SK-N-SH (cell line): ENCODE data around the gene DENND1A. TPM values are rescaled to one million over a fixed set of nuclear protein-coding genes. Genes with fewer than 3 reads are reported as not detected.
"Not testable (repeated sequence)": the region's sequence is repeated elsewhere in the genome, so short reads cannot be mapped to it uniquely, and the experiment has no call there.

Experiments
- CTCF ChIA-PET: fragments of 300-600, 350-600 bp; formaldehyde crosslinking; extraction: SDS; loops from one replicate; lab custom pipeline; 2021; lab: Yijun Ruan, JAX
- POLR2A ChIA-PET: fragments of 350-600 bp; sonication (Branson Sonifier 250); formaldehyde crosslinking; extraction: SDS; loops from one replicate; lab custom pipeline; 2020; ENCODE audit warnings: antibody characterized with exemption, inconsistent platforms; lab: Yijun Ruan, JAX
- DNase-seq: peaks from one replicate; pipeline ENCODE4 v3.0.0; 2012
- H2AFZ ChIP-seq: fragments of 200-600 bp; sonication (generic); 2 replicates; pipeline ENCODE4 v1.8.1; 2016; ENCODE audit warnings: antibody characterized with exemption, mild to moderate bottlenecking, low read depth
- H3F3A ChIP-seq: fragments of 200-600 bp; sonication (generic); replicated peaks from 2 replicates; pipeline ENCODE3; 2016; ENCODE audit warnings: antibody characterized with exemption, mild to moderate bottlenecking; ENCODE audit not compliant: insufficient read depth
- H3K27ac ChIP-seq, 2 experiments: fragments of 200-500 bp in 1 of 2; fragments of 200-600 bp in 1 of 2; sonication (Bioruptor generic) in 1 of 2; sonication (generic), shearing (Covaris generic) in 1 of 2; 2 replicates each; pipeline versions ENCODE4 v1.5.1 to v1.6.1; 2014 to 2016; ENCODE audit warnings: low read depth in 2 of 2, inconsistent platforms in 1 of 2, low read length in 1 of 2, mild to moderate bottlenecking in 1 of 2, mixed read lengths in 1 of 2
- H3K27me3 ChIP-seq: fragments of 200-600 bp; sonication (generic), shearing (Covaris generic); 2 replicates; pipeline ENCODE4 v1.6.1; 2016; ENCODE audit warnings: mixed run types; ENCODE audit not compliant: insufficient read depth
- H3K36me3 ChIP-seq, 2 experiments: fragments of 200-500 bp in 1 of 2; fragments of 200-600 bp in 1 of 2; sonication (Bioruptor generic) in 1 of 2; sonication (generic) in 1 of 2; replicated peaks in 1 of 2; 2 replicates each; pipeline versions ENCODE3 to v1.5.1; 2014 to 2016; ENCODE audit warnings: low read length in 1 of 2, mild to moderate bottlenecking in 1 of 2; ENCODE audit not compliant: insufficient read depth in 2 of 2, control insufficient read depth in 1 of 2
- H3K4me1 ChIP-seq, 2 experiments: fragments of 200-500 bp in 1 of 2; fragments of 200-600 bp in 1 of 2; sonication (Bioruptor generic) in 1 of 2; sonication (generic), shearing (Covaris generic) in 1 of 2; 2 replicates each; pipeline versions ENCODE4 v1.5.1 to v1.6.1; 2014 to 2016; ENCODE audit warnings: low read depth in 1 of 2, low read length in 1 of 2, mixed run types in 1 of 2; ENCODE audit not compliant: insufficient read depth in 2 of 2, control insufficient read depth in 1 of 2
- H3K4me2 ChIP-seq: fragments of 200-600 bp; sonication (generic), shearing (Covaris generic); 2 replicates; pipeline ENCODE4 v1.6.1; 2017; ENCODE audit warnings: mixed run types
- H3K4me3 ChIP-seq, 2 experiments: fragments of 200-500 bp in 1 of 2; fragments of 200-600 bp in 1 of 2; sonication (Bioruptor generic) in 1 of 2; sonication (generic), shearing (Covaris generic) in 1 of 2; 2 replicates each; pipeline versions ENCODE4 v1.5.1 to v1.8.1; 2014 to 2016; ENCODE audit warnings: low read depth in 2 of 2, inconsistent platforms in 1 of 2, low read length in 1 of 2, mild to moderate bottlenecking in 1 of 2, mixed read lengths in 1 of 2, moderate library complexity in 1 of 2
- H3K79me2 ChIP-seq: fragments of 200-600 bp; sonication (generic); 2 replicates; pipeline ENCODE4 v1.8.1; 2017; ENCODE audit warnings: mild to moderate bottlenecking; ENCODE audit not compliant: insufficient read depth
- H3K9ac ChIP-seq: fragments of 200-600 bp; sonication (generic); 2 replicates; pipeline ENCODE4 v1.6.1; 2017; ENCODE audit warnings: mixed run types
- H3K9me2 ChIP-seq: fragments of 200-600 bp; sonication (generic); 2 replicates; pipeline ENCODE4 v1.6.1; 2017; ENCODE audit warnings: mixed run types
- H3K9me3 ChIP-seq: fragments of 200-600 bp; sonication (generic); 2 replicates; pipeline ENCODE4 v1.6.1; 2017; ENCODE audit warnings: mixed run types, mild to moderate bottlenecking, moderate library complexity
- H4K20me1 ChIP-seq: fragments of 200-600 bp; sonication (generic); 2 replicates; pipeline ENCODE4 v1.6.1; 2017; ENCODE audit warnings: mild to moderate bottlenecking, mixed run types; ENCODE audit not compliant: insufficient read depth
- CTCF ChIP-seq: fragments of 200-600 bp; sonication (generic); IDR thresholded peaks from 2 replicates; pipeline ENCODE4 v1.6.1; 2017; ENCODE audit warnings: antibody characterized with exemption, mild to moderate bottlenecking, moderate library complexity
- GABPA ChIP-seq: IDR thresholded peaks from 2 replicates; pipeline ENCODE4 v1.4.0; 2012; ENCODE audit warnings: low read depth, mild to moderate bottlenecking
- GATA2 ChIP-seq: sonication (generic); formaldehyde crosslinking; IDR thresholded peaks from 2 replicates; pipeline ENCODE4 v1.5.0; 2020; ENCODE audit warnings: mild to moderate bottlenecking, missing genetic modification reagents
- JUND ChIP-seq: IDR thresholded peaks from 2 replicates; pipeline ENCODE4 v1.4.0; 2012
- TAF1 ChIP-seq: IDR thresholded peaks from 2 replicates; pipeline ENCODE4 v1.6.1; 2012; ENCODE audit warnings: low read depth, mild to moderate bottlenecking, low read length, moderate library complexity, borderline replicate concordance
- YY1 ChIP-seq: IDR thresholded peaks from 2 replicates; pipeline ENCODE4 v1.4.0; 2012; ENCODE audit warnings: low read depth, mild to moderate bottlenecking
- WGBS: methylation state at CpG from one replicate; pipeline ENCODE4 v1.1.6; 2017; ENCODE audit warnings: low lambda C conversion rate; 5-methylcytosine and 5-hydroxymethylcytosine counted together
- polyA plus RNA-seq, 3 experiments: library from polyadenylated mRNA; depleted of rRNA; stranded (reverse); fragments of >200 nt; gene quantifications; 2 replicates each; pipeline ENCODE4 v1.2.3, GENCODE V29; 2012

Gene DENND1A
- polyA plus RNA-seq, 1 of the 3 experiments (the other 2 are of a cell fraction) = 25.4 TPM

GRCh38 chr9:123816817-123817472, 113.0 kb downstream of the DENND1A start:
- DNase-seq = no peak
- 94% methylated on average over 5 of the region's 5 CpGs for WGBS
- Histone ChIP-seq H3K4me3 (no peak overlapping the region), H3K4me1 (no peaks in the 10 kb centered on the region; a peak in 1 of 4 replicates), H3K9ac (no peak overlapping the region), H3K9me2 (no peaks in the 10 kb centered on the region), H3K27ac (no peak overlapping the region), H3K4me2 (no peak overlapping the region), H3K79me2 (no peaks in the 10 kb centered on the region), H3F3A (no peaks in the 10 kb centered on the region), H3K36me3 (no peaks in the 10 kb centered on the region), H4K20me1 (no peaks in the 10 kb centered on the region), H3K27me3 (no peaks in the 10 kb centered on the region), H3K9me3 (no peaks in the 10 kb centered on the region), H2AFZ (no peak overlapping the region)
- CTCF ChIA-PET = no interaction called here
- POLR2A ChIA-PET = no interaction called here
- TF ChIP-seq YY1 (no peak), CTCF (no peak)

GRCh38 chr9:123815856-123816255, 114.1 kb downstream of the DENND1A start:
- CTCF ChIA-PET, H3K36me3 ChIP-seq, DNase-seq, H3K9me2 ChIP-seq, H4K20me1 ChIP-seq, H3K79me2 ChIP-seq, H3K27ac ChIP-seq, H3K4me1 ChIP-seq, H3K9me3 ChIP-seq, H3K4me2 ChIP-seq, H3F3A ChIP-seq, H3K27me3 ChIP-seq, H3K4me3 ChIP-seq, H2AFZ ChIP-seq, H3K9ac ChIP-seq, POLR2A ChIA-PET: not testable (repeated sequence)
- 96% methylated on average over 5 of the region's 5 CpGs for WGBS

GRCh38 chr9:123814496-123814895, 115.4 kb downstream of the DENND1A start:
- POLR2A ChIA-PET = no interaction called here
- H4K20me1 ChIP-seq = no peaks in the 10 kb centered on the region
- CTCF ChIA-PET = interaction anchor here (1.1 kb wide), 1 partner anchor 51 kb away, joined by 3 read pairs; no protein-coding TSS in a partner anchor
- H3K9ac ChIP-seq = no peak overlapping the region
- no peaks in the 10 kb centered on the region for H3K9me3 ChIP-seq
- H3K4me1 ChIP-seq = no peaks in the 10 kb centered on the region
- no peak overlapping the region for H3K4me3 ChIP-seq
- TF ChIP-seq YY1 (no peak), GATA2 (CRISPR knock-in tag) (no peak), GABPA (no peak), JUND (no peak), TAF1 (no peak)
- H2AFZ ChIP-seq = no peak overlapping the region
- no peak overlapping the region for H3K27ac ChIP-seq
- 100% methylated on average over 1 of the region's 1 CpG for WGBS
- no peak overlapping the region for H3K4me2 ChIP-seq
- DNase-seq = no peak
- H3F3A ChIP-seq = no peaks in the 10 kb centered on the region
- no peaks in the 10 kb centered on the region for H3K9me2 ChIP-seq
- H3K36me3 ChIP-seq = no peaks in the 10 kb centered on the region
- no peaks in the 10 kb centered on the region for H3K27me3 ChIP-seq
- no peaks in the 10 kb centered on the region for H3K79me2 ChIP-seq
